VCaP (cell line): ENCODE data around the gene ENTPD1.
"Not testable (repeated sequence)": the region's sequence is repeated elsewhere in the genome, so short reads cannot be mapped to it uniquely, and the experiment has no call there.

ENCODE experiments used
- H3K27ac ChIP-seq: fragments of 450-650 bp; 2 replicates; pipeline ENCODE4 v1.5.1; 2017
- TF ChIP-seq, protein P1 (sequence below): fragments of 450-650 bp; conservative IDR thresholded peaks from 2 replicates; pipeline ENCODE4 v1.5.1; 2017; ENCODE audit warnings: mild to moderate bottlenecking, moderate library complexity

Gene ENTPD1, protein sequence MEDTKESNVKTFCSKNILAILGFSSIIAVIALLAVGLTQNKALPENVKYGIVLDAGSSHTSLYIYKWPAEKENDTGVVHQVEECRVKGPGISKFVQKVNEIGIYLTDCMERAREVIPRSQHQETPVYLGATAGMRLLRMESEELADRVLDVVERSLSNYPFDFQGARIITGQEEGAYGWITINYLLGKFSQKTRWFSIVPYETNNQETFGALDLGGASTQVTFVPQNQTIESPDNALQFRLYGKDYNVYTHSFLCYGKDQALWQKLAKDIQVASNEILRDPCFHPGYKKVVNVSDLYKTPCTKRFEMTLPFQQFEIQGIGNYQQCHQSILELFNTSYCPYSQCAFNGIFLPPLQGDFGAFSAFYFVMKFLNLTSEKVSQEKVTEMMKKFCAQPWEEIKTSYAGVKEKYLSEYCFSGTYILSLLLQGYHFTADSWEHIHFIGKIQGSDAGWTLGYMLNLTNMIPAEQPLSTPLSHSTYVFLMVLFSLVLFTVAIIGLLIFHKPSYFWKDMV

GRCh38 chr10:95756041-95756761, at the start of gene ENTPD1:
TSS of gene ENTPD1 (plus strand) at chr10:95756163. CDS start at chr10:95756240, 77 bp downstream.
- TF ChIP-seq, protein P1, sequence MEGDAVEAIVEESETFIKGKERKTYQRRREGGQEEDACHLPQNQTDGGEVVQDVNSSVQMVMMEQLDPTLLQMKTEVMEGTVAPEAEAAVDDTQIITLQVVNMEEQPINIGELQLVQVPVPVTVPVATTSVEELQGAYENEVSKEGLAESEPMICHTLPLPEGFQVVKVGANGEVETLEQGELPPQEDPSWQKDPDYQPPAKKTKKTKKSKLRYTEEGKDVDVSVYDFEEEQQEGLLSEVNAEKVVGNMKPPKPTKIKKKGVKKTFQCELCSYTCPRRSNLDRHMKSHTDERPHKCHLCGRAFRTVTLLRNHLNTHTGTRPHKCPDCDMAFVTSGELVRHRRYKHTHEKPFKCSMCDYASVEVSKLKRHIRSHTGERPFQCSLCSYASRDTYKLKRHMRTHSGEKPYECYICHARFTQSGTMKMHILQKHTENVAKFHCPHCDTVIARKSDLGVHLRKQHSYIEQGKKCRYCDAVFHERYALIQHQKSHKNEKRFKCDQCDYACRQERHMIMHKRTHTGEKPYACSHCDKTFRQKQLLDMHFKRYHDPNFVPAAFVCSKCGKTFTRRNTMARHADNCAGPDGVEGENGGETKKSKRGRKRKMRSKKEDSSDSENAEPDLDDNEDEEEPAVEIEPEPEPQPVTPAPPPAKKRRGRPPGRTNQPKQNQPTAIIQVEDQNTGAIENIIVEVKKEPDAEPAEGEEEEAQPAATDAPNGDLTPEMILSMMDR = no peak
- no peak within 1 kb of the TSS for H3K27ac ChIP-seq

GRCh38 chr10:95706573-95706972, 49.4 kb upstream of the ENTPD1 start:
- TF ChIP-seq, protein P1 = no peak
- no peak overlapping the region for H3K27ac ChIP-seq

GRCh38 chr10:95706990-95707389, 49.0 kb upstream of the ENTPD1 start:
- H3K27ac ChIP-seq = no peak overlapping the region
- TF ChIP-seq, protein P1 = no peak

DNA sequence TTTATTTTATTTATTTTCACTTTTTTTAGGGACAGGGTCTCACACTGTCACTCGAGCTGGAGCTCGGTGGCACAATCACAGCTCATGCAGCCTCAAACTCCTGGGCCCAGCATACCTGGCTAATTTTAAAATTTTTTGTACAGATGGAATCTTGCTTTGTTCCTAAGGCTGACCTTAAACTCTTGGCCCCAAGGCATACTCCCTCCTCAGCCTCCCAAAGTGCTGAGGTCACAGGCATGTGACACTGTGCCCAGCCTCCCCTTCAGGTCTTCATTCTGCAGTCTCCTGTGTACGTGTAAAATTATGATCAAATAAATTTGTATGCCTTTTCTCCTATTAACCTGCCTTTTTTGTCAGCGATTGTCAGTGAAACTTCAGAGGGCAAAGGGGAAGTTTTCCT, 44.5 kb upstream of the ENTPD1 start:
- TF ChIP-seq, protein P1 = no peak
- no peak overlapping the region for H3K27ac ChIP-seq

GRCh38 chr10:95716466-95716865, 39.5 kb upstream of the ENTPD1 start:
- H3K27ac ChIP-seq = no peak overlapping the region
- TF ChIP-seq, protein P1 = no peak

DNA sequence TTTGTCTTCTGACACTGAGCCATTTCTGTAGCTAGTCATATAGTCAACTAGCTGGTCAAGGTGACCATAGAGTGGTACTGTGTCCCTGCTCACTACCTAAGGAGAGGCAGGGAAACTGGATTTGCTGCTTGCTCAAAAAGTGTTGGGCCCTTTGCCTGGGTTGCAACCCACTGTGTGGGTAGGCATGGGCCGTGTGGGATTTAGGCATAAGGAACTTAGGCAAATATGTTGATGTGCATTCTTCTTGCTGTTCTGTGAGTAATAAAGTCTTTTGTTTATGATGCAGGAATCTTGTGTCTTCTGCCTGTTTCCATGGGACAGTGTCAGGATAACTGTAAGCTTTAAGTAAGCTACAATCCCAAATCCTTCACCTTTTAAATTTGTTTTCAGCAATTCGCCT, 39.1 kb upstream of the ENTPD1 start:
- TF ChIP-seq, protein P1 = no peak
- no peak overlapping the region for H3K27ac ChIP-seq

GRCh38 chr10:95720745-95721144, 35.2 kb upstream of the ENTPD1 start:
- peak overlapping the region; percentile 58 for H3K27ac ChIP-seq

DNA sequence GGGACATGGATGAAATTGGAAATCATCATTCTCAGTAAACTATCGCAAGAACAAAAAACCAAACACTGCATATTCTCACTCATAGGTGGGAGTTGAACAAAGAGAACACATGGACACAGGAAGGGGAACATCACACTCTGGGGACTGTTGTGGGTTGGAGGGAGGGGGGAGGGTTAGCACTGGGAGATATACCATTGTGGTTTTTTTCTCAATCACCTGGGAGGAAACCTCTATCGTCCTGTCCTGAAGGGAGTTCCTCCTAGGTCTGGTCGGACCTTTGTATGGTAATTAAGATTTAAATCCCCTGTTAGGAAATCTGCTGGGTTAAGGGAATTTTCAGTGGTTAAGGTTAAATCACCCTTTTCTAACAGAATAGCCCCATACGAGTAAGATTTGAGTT, 33.5 kb upstream of the ENTPD1 start:
- H3K27ac ChIP-seq = not testable (repeated sequence)
